Fibroblast of gingiva (primary cell): ENCODE data around the gene PIP5K1B.

ENCODE experiments used
- DNase-seq: peaks from one replicate; pipeline ENCODE4 v3.0.0-alpha.2; 2011; ENCODE audit warnings: low read depth

Gene PIP5K1B

DNA sequence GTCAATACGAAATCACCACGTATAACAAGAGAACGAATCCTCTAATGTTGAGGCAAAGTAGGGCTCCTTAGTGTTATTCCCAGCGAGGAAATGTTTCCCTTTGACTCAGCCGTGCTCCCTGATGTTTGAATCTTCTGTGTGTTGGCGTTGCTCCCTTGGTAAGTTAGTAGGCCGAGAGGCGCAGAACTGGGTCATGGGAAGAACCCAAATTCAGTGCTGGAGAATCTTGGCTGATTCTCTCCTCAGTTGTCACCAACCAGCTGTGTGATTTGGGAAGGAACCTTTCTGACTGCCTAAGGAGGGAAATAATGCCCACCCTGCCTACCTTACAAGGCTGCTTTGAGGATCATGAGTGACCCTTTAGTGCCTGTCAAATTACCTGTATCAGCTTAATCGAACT lies 286.4 kb downstream of the PIP5K1B start:
- no peak for DNase-seq

DNA sequence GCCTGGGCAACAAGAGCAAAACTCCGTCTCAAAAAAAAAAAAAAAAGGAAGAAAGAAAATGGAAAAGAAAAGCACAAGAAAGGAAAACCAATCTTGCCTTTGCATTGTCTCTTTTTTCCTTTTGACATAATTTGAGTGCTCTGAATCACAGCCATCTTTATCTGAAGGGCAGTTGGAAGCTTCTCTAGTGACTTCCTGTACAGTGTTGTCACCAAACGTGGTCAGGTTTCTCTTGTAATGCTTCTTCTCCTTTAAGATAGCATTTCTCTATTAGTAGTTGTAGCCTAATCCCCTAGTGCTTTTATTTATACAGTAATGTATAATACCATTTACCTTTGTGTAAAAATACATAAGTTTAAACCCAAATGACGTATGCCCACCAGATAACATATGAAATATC lies 290.7 kb downstream of the PIP5K1B start:
- DNase-seq = no peak

GRCh38 chr9:68996462-68996861 lies 291.4 kb downstream of the PIP5K1B start:
- no peak for DNase-seq

DNA sequence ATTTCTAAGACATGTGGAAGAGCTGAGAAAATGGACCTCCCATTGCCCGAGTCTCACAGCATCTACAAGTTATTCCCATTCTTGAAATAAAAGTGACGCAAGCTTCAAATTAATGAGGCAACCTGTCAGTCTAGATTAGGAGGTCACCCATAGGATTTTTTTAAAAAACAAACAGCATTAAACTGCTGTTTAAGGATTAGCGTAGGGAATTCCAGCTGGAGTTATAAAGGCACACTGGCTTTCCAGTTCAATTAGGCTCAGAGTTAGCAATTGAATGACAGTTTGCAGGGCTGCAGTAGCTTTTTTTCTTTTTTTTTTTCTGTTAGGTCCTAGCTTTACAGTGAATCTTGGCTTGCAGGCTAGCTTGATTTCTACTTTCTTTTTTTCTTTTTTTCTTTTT lies 292.6 kb downstream of the PIP5K1B start:
- no peak for DNase-seq

- DNase-seq = no peak
These were observed 293.3 kb downstream of the PIP5K1B start for GRCh38 chr9:68998385-68998784.

DNA sequence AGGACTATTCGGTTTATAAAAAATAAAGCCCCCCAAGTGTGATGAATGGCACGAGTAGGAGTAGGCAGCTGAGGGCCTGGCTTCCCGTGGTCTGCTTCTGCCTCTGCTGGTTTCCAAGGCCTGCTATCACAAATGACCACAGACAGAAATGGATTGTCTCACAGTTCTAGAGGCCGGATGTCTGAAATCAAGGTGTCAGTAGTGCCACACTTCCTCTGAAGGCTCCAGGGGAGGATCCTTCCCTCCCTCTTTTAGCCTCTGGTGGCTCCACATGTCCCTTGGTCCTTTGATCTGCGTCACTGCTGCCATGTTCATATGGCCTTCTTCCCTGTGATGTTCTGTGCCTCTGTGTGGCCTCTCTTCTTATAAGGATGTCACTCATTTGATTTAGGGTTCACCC lies 293.8 kb downstream of the PIP5K1B start:
- DNase-seq = no peak

DNA sequence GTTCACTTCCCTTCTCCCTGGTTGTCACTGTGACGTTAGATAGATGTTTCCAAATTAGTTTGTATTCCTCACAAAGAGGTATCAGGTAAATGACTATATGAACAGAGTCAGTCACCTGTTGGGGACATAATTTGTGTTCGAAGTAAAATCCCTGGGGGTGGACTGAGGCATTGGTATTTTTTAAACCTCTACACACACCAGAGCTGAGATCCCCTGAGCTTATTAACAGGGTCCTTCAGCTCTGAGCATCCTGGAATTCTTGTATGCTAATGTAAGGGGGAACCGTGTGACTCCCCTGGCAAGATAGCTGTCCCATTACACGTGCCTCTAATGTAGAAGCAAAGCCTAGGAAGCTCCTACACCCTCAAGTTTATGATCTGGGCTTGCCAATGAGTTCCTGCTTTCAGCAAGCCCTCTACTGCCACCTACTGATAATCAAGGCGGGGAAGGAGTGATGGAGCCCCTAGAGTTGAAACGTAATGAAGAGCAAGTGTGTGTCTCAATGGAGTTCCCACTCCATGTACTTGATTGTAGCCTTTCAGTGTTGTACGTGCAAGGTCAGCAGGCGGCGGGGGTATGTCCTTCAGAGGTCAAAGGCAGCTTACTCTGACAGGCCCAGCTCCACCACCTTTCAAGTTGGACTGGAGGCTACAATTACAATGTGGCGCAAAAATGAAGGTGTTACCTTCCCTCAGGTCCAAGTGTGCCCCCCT lies 294.5 kb downstream of the PIP5K1B start:
- peak; percentile 65 for DNase-seq

- DNase-seq = no peak
These were observed 296.9 kb downstream of the PIP5K1B start for GRCh38 chr9:69001921-69002320.

- no peak for DNase-seq
These were observed 298.0 kb downstream of the PIP5K1B start for GRCh38 chr9:69003051-69003450.

DNA sequence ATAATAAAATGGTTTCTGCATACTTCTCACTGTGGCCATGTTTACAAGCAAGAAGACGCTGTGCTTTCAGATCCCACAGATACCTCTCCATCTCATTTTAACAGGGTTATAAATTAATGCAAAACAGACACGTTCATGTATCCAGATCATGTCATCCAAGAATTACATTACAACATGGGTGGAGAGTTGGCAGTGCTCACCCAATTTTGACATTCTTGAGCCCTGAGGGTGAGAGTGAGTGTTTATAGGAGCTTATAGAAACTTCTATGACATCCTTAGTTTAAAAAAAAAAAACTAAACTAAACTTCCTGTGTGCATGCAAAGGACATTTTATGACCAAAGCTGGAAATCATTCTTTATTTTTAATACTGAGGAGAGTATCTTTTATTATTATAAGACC lies 299.8 kb downstream of the PIP5K1B start:
- DNase-seq = peak; percentile 71

DNA sequence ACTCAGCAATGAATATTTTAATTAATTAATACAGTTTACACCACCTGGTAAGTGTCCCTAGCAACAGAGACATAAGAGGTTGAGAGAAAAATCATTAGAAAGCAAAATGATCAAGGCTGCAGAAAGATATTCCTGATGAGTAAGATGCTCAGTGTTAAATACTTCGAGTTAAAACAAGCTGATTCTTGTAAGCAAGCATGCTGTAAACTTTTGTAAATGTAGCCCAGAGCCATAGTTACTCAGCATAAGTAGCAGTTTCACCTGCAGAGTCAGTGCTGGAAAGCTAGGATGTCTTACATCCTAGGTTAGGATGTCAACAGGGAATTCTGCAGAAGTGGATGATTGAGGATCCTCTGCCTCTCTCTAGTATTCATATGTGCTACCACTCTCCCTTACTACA lies 304.7 kb downstream of the PIP5K1B start:
- DNase-seq = no peak

- no peak for DNase-seq
These were observed 307.8 kb downstream of the PIP5K1B start for GRCh38 chr9:69012696-69013381.

DNA sequence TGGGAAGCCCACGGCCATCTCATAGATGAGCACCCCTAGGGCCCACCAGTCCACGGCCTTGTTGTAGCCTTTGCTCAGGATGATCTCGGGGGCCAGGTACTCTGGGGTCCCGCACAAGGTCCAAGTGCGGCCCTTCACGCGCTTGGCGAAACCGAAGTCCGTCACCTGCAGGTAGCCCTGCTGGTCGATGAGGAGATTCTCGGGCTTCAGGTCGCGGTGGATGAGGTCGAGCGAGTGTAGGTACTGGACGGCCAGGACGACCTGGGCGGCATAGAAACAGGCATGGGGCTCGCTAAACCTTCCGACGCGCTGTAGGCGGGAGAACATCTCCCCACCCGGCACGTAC lies 308.3 kb downstream of the PIP5K1B start:
- no peak for DNase-seq

DNA sequence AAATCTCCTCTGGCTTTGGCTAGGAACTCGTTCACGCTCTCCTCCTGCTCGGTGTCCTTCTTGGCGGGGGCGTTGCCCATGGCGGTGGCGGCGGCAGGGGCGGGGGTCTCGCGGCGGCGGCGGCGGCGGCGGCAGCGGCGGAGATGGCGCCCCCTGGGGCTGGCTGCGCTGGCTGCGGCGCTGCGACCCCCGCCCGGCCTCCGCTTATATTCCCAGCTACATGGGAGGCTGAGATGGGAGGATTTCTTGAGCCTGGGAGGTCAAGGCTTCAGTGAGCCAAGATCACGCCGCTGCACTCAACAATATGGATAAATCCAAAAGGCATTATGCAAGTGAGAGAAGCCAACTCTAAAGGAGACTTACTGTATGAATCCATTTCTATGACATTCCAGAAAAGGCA lies 309.0 kb downstream of the PIP5K1B start, which contains the start of gene PRKACG:
PRKACG (minus strand) TSS at position 101 of the 400 bp plus-strand sequence; CDS start at position 80, 21 bp downstream.
- no peak for DNase-seq

- DNase-seq = no peak
These were observed 311.4 kb downstream of the PIP5K1B start for GRCh38 chr9:69016191-69017096.

- no peak for DNase-seq
These were observed 313.7 kb downstream of the PIP5K1B start for GRCh38 chr9:69018737-69019136.

DNA sequence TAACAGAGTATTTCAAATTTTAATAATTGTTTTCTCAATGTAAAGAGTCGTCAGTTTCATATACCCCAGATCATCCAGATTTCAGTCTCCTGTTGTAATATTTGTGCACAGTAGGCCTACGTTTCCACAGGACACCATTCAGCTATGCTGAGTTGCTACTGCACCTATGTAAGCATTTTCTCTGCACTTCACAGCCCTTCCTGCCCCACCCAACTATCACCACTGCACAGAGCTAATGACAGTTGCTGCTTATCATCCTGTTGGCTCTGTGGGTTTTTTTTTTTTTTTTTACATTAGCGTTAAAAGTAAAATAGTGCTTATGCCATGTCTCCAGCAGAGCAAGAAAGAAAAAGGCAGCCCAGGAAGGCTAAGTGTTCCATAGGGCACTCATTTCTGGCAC lies 314.8 kb downstream of the PIP5K1B start:
- DNase-seq = no peak

GRCh38 chr9:69020301-69021145 lies 315.5 kb downstream of the PIP5K1B start:
- DNase-seq = no peak

GRCh38 chr9:69023650-69024049 lies 318.6 kb downstream of the PIP5K1B start:
- no peak for DNase-seq

DNA sequence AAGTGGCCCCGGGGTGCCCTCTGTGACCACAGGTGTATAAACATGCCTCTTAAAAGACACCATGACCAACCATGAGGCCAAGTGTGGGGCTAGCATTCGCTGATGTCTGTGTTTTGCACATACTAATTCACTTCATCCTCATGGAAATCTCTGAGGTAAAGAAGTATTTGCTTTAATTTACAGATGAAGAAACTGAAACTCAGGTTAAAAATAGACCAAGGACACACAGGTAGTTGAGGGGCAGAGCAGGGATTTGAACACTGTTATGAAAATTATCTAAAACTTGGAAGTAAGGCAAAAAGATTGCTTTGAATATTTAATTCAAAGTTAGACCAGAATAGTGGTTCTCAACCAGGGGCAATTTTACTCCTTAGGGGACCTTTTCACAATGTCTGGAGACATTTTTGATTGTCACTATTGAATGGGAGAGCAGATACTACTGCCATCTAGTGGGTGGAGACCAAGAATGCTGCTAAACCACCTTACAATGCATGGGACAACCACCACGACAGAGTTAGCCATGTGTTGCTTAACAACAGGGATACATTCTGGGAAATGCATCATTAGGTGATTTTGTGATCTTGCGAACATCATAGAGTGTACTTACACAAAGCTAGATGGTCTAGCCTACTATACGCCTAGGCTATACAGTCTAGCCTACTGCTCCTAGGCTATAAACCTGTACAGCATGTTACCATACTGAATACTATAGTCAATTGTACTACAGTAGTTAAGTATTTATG lies 322.5 kb downstream of the PIP5K1B start:
- peak; percentile 39 for DNase-seq

GRCh38 chr9:69028754-69029153 lies 323.7 kb downstream of the PIP5K1B start:
- no peak for DNase-seq
